NCI-H187 (cell line): ENCODE results near the gene MAP4K1.

Experiments used
- DNase-seq, 2 experiments: peaks; one replicate each; lab custom pipeline; 2025; lab: John Stamatoyannopoulos, UW

MAP4K1 gene

GRCh38 chr19:38617764-38618589 is at the start of gene MAP4K1:
Gene MAP4K1, minus strand, starts transcription at chr19:38617953. Its CDS starts 58 bp downstream, at chr19:38617895.
- peak in 1 of 2 experiments; percentile 26 for DNase-seq

GRCh38 chr19:38666663-38667511 is 49.1 kb upstream of the MAP4K1 start:
- no peak for DNase-seq

GRCh38 chr19:38665950-38666662 is 48.4 kb upstream of the MAP4K1 start:
- DNase-seq, result no peak

GRCh38 chr19:38665219-38665931 is 47.6 kb upstream of the MAP4K1 start:
- no peak for DNase-seq

- no peak for DNase-seq
Observed at GRCh38 chr19:38664503-38665211, 46.9 kb upstream of the MAP4K1 start.

- no peak for DNase-seq
Observed at GRCh38 chr19:38663957-38664502, 46.3 kb upstream of the MAP4K1 start.

- DNase-seq, result no peak
Observed at GRCh38 chr19:38663156-38663651, 45.5 kb upstream of the MAP4K1 start.

- DNase-seq, result no peak
Observed at GRCh38 chr19:38662537-38663155, 44.9 kb upstream of the MAP4K1 start.

- DNase-seq, result no peak
Observed at GRCh38 chr19:38661996-38662395, 44.2 kb upstream of the MAP4K1 start.

- no peak for DNase-seq
Observed at GRCh38 chr19:38661136-38661535, 43.4 kb upstream of the MAP4K1 start.

GRCh38 chr19:38660724-38661123 is 43.0 kb upstream of the MAP4K1 start:
- DNase-seq, result no peak

GRCh38 chr19:38658462-38659306 is 40.9 kb upstream of the MAP4K1 start:
- no peak for DNase-seq

GRCh38 chr19:38657633-38658222 is 40.0 kb upstream of the MAP4K1 start:
- DNase-seq, result no peak

- DNase-seq, result no peak
Observed at GRCh38 chr19:38656171-38656981, 38.6 kb upstream of the MAP4K1 start.

- no peak for DNase-seq
Observed at GRCh38 chr19:38655148-38655824, 37.5 kb upstream of the MAP4K1 start.

- DNase-seq, result no peak
Observed at GRCh38 chr19:38654628-38655055, 36.9 kb upstream of the MAP4K1 start.

GRCh38 chr19:38653028-38653571 is 35.3 kb upstream of the MAP4K1 start:
- DNase-seq, result no peak
